ENCODE measurements around the gene LRRTM4. TPM values are rescaled to one million over a fixed set of nuclear protein-coding genes. Genes with fewer than 3 reads are reported as not detected.

Gene LRRTM4
- polyA plus RNA-seq, 1 of the 3 experiments (the other 2 are of a cell fraction): 0.10 TPM

GRCh38 chr2:76721226-76721625 lies 801.0 kb downstream of the LRRTM4 start:
- Histone ChIP-seq H3K4me3 (ENCODE audit: low read depth in 2 of 2, low read length in 1 of 2) (no peak overlapping the region), H3K36me3 (replicated peaks in 1 of 2; ENCODE audit: control insufficient read depth in 1 of 2, insufficient read depth in 2 of 2, low read length in 1 of 2) (no peaks in the 10 kb centered on the region), H3F3A (replicated peaks; ENCODE audit: insufficient read depth) (no peaks in the 10 kb centered on the region), H3K4me1 (ENCODE audit: control insufficient read depth in 1 of 2, insufficient read depth in 2 of 2, low read depth in 1 of 2, low read length in 1 of 2) (no peaks in the 10 kb centered on the region), H2AFZ (ENCODE audit: low read depth) (no peak overlapping the region), H3K79me2 (ENCODE audit: insufficient read depth) (no peaks in the 10 kb centered on the region), H3K9me3 (no peaks in the 10 kb centered on the region), H4K20me1 (ENCODE audit: insufficient read depth) (no peaks in the 10 kb centered on the region), H3K27me3 (ENCODE audit: insufficient read depth) (no peaks in the 10 kb centered on the region), H3K9me2 (no peaks in the 10 kb centered on the region), H3K27ac (ENCODE audit: low read depth in 2 of 2, low read length in 1 of 2) (no peak overlapping the region), H3K9ac (no peak overlapping the region), H3K4me2 (no peak overlapping the region)
- 20% methylated on average over 3 of the region's 3 CpGs for WGBS (ENCODE audit: low lambda C conversion rate)
- POLR2A ChIA-PET: no interaction called here
- no peak for DNase-seq
- TF ChIP-seq USF2 (IDR thresholded peaks at IDR 0.05; ENCODE audit: borderline replicate concordance, low read depth, low read length): no peak
- TF ChIP-seq FOXJ3 (CRISPR knock-in tag; IDR thresholded peaks at IDR 0.05): no peak
- no peak for TF ChIP-seq TCF12 (IDR thresholded peaks at IDR 0.05)
- TF ChIP-seq EP300 (IDR thresholded peaks at IDR 0.05; ENCODE audit: borderline replicate concordance in 1 of 2, low read depth in 1 of 2, low read length in 1 of 2): no peak
- TF ChIP-seq RFX5 (IDR thresholded peaks at IDR 0.05; ENCODE audit: low read length): no peak
- TF ChIP-seq CHD2 (IDR thresholded peaks at IDR 0.05; ENCODE audit: low read length, partially characterized antibody): no peak
- no peak for TF ChIP-seq RAD21 (IDR thresholded peaks at IDR 0.05; ENCODE audit: low read length)
- TF ChIP-seq REST (IDR thresholded peaks at IDR 0.05; ENCODE audit: low read depth, low read length): no peak
- TF ChIP-seq MEF2A (IDR thresholded peaks at IDR 0.05; ENCODE audit: borderline replicate concordance, low read depth): no peak
- no peak for TF ChIP-seq MXI1 (IDR thresholded peaks at IDR 0.05; ENCODE audit: low read depth, low read length)
- TF ChIP-seq, protein P1, sequence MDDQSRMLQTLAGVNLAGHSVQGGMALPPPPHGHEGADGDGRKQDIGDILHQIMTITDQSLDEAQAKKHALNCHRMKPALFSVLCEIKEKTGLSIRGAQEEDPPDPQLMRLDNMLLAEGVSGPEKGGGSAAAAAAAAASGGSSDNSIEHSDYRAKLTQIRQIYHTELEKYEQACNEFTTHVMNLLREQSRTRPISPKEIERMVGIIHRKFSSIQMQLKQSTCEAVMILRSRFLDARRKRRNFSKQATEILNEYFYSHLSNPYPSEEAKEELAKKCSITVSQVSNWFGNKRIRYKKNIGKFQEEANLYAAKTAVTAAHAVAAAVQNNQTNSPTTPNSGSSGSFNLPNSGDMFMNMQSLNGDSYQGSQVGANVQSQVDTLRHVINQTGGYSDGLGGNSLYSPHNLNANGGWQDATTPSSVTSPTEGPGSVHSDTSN (IDR thresholded peaks at IDR 0.05): no peak
- CTCF ChIA-PET: no interaction called here

- H3K27ac ChIP-seq (ENCODE audit: low read depth in 2 of 2, low read length in 1 of 2): no peak overlapping the region
- H3K36me3 ChIP-seq (replicated peaks in 1 of 2; ENCODE audit: control insufficient read depth in 1 of 2, insufficient read depth in 2 of 2, low read length in 1 of 2): no peaks in the 10 kb centered on the region
- no peaks in the 10 kb centered on the region for H3K4me1 ChIP-seq (ENCODE audit: control insufficient read depth in 1 of 2, insufficient read depth in 2 of 2, low read depth in 1 of 2, low read length in 1 of 2)
- H3K9ac ChIP-seq: no peak overlapping the region
- 34% methylated on average over 3 of the region's 3 CpGs for WGBS (ENCODE audit: low lambda C conversion rate)
- no peaks in the 10 kb centered on the region for H3K79me2 ChIP-seq (ENCODE audit: insufficient read depth)
- no peak for DNase-seq
- H3K4me2 ChIP-seq: no peak overlapping the region
- no peaks in the 10 kb centered on the region for H4K20me1 ChIP-seq (ENCODE audit: insufficient read depth)
- CTCF ChIA-PET: no interaction called here
- no peak overlapping the region for H3K4me3 ChIP-seq (ENCODE audit: low read depth in 2 of 2, low read length in 1 of 2)
- H2AFZ ChIP-seq (ENCODE audit: low read depth): no peak overlapping the region
- no peaks in the 10 kb centered on the region for H3K9me3 ChIP-seq
- POLR2A ChIA-PET: interaction anchor here (0.7 kb wide), 1 partner anchor 436 kb away, joined by 3 read pairs; no protein-coding TSS in a partner anchor
- TF ChIP-seq SMC3 (IDR thresholded peaks at IDR 0.05; ENCODE audit: low read depth, low read length) (no peak), RCOR1 (IDR thresholded peaks at IDR 0.05; ENCODE audit: low read length) (no peak), REST (IDR thresholded peaks at IDR 0.05; ENCODE audit: low read depth, low read length) (no peak), TCF12 (IDR thresholded peaks at IDR 0.05) (no peak), FOXJ3 (CRISPR knock-in tag; IDR thresholded peaks at IDR 0.05) (no peak)
- H3F3A ChIP-seq (replicated peaks; ENCODE audit: insufficient read depth): no peaks in the 10 kb centered on the region
- no peaks in the 10 kb centered on the region for H3K9me2 ChIP-seq
- H3K27me3 ChIP-seq (ENCODE audit: insufficient read depth): no peaks in the 10 kb centered on the region
These were observed 808.9 kb downstream of the LRRTM4 start for GRCh38 chr2:76713312-76713711.

All from SK-N-SH (cell line).